ENCODE measurements around the gene DAP3.

DAP3 gene

DNA sequence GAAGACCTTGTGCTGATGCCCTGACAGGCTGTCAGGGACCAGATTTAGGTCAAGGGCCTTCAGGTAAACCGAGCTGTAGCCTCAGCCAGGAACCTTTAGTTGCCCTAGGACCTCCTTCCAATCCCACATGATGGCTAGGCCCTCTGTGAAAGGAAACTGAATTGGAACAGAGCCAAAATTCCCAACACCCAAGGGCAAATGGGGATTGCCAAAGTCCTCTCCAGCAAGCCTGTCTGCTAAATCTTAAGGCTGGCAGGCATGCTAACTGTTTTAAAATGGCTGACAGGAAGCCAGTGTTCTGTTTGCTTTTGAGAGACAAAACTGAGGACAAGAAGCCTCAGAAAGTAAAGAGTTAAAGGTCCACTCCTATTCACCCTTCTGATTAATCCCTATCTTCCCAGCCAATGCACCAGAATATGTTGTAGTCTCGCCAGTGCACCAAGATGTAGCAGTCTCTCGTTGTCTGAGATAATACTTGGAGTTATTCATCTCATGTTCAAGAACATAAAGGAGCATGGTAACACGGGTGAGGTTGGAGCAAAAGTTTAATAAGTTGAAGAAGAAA is 43.8 kb upstream of the DAP3 start:
- H3K27me3 ChIP-seq (ENCODE audit: insufficient read depth, low read length, poor library complexity, severe bottlenecking) = no peaks in the 10 kb centered on the region
- peaks cover 24% of the 10 kb centered on the region for H3K9me3 ChIP-seq (ENCODE audit: insufficient read depth, low read depth, low read length)
- no peaks in the 10 kb centered on the region for H3K36me3 ChIP-seq (ENCODE audit: insufficient read depth, low read length)
- H3K4me1 ChIP-seq (ENCODE audit: insufficient read depth, low read length, poor library complexity, severe bottlenecking) = peaks cover 7% of the 10 kb centered on the region
- H3K9ac ChIP-seq (ENCODE audit: low read depth, low read length, poor library complexity, severe bottlenecking) = no peak overlapping the region
- no peak for TF ChIP-seq EZH2phosphoT487 (IDR thresholded peaks at IDR 0.05; ENCODE audit: borderline replicate concordance)
- TF ChIP-seq, protein P1, sequence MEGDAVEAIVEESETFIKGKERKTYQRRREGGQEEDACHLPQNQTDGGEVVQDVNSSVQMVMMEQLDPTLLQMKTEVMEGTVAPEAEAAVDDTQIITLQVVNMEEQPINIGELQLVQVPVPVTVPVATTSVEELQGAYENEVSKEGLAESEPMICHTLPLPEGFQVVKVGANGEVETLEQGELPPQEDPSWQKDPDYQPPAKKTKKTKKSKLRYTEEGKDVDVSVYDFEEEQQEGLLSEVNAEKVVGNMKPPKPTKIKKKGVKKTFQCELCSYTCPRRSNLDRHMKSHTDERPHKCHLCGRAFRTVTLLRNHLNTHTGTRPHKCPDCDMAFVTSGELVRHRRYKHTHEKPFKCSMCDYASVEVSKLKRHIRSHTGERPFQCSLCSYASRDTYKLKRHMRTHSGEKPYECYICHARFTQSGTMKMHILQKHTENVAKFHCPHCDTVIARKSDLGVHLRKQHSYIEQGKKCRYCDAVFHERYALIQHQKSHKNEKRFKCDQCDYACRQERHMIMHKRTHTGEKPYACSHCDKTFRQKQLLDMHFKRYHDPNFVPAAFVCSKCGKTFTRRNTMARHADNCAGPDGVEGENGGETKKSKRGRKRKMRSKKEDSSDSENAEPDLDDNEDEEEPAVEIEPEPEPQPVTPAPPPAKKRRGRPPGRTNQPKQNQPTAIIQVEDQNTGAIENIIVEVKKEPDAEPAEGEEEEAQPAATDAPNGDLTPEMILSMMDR (conservative IDR thresholded peaks at IDR 0.05; ENCODE audit: low read length) = no peak
- peak overlapping the region; percentile 79 for H2AFZ ChIP-seq (ENCODE audit: low read length)
- no peaks in the 10 kb centered on the region for H3K79me2 ChIP-seq (ENCODE audit: insufficient read depth, low read length)
- H3K4me2 ChIP-seq (ENCODE audit: low read depth, low read length, poor library complexity, severe bottlenecking) = no peak overlapping the region
- H3K4me3 ChIP-seq (ENCODE audit: low read length, poor library complexity, severe bottlenecking) = no peak overlapping the region
- H3F3A ChIP-seq (ENCODE audit: low read depth) = no peaks in the 10 kb centered on the region
- H3K9me2 ChIP-seq (replicated peaks; ENCODE audit: low read depth, low read length) = no peaks in the 10 kb centered on the region
- H4K20me1 ChIP-seq (ENCODE audit: insufficient read depth, low read length, poor library complexity, severe bottlenecking) = no peaks in the 10 kb centered on the region

GRCh38 chr1:155645648-155646047 is 43.2 kb upstream of the DAP3 start:
- Histone ChIP-seq H3K4me2 (ENCODE audit: low read depth, low read length, poor library complexity, severe bottlenecking) (no peak overlapping the region), H3K36me3 (ENCODE audit: insufficient read depth, low read length) (no peaks in the 10 kb centered on the region), H2AFZ (ENCODE audit: low read length) (peak overlapping the region; percentile 79), H3F3A (ENCODE audit: low read depth) (no peaks in the 10 kb centered on the region), H3K4me3 (ENCODE audit: low read length, poor library complexity, severe bottlenecking) (no peak overlapping the region), H3K9me2 (replicated peaks; ENCODE audit: low read depth, low read length) (no peaks in the 10 kb centered on the region), H3K9ac (ENCODE audit: low read depth, low read length, poor library complexity, severe bottlenecking) (no peak overlapping the region), H3K9me3 (ENCODE audit: insufficient read depth, low read depth, low read length) (peaks cover 19% of the 10 kb centered on the region), H3K27me3 (ENCODE audit: insufficient read depth, low read length, poor library complexity, severe bottlenecking) (no peaks in the 10 kb centered on the region), H4K20me1 (ENCODE audit: insufficient read depth, low read length, poor library complexity, severe bottlenecking) (no peaks in the 10 kb centered on the region), H3K4me1 (ENCODE audit: insufficient read depth, low read length, poor library complexity, severe bottlenecking) (peaks cover 7% of the 10 kb centered on the region), H3K79me2 (ENCODE audit: insufficient read depth, low read length) (no peaks in the 10 kb centered on the region)
- TF ChIP-seq EZH2phosphoT487 (IDR thresholded peaks at IDR 0.05; ENCODE audit: borderline replicate concordance) = no peak
- TF ChIP-seq, protein P1 (conservative IDR thresholded peaks at IDR 0.05; ENCODE audit: low read length) = no peak

DNA sequence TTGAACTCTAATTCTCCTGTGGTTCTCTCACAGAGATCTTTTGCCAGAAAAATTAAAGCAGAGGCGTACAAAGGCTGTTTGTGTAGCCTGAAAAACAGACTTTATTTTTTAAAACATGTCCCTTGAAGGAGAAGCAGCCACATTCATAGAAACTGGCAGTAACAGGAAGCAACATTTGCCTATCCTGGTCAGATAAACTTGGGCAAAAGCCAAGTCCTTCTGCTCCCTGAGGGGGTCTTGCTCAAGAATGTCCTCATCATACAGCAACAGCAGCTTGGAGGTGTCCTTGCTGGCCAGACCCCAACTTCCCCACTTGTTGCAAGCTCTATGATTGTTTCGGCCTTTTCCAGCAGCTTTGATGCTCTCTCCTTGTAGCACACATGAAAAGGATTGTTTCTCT is 42.6 kb upstream of the DAP3 start:
- H4K20me1 ChIP-seq (ENCODE audit: insufficient read depth, low read length, poor library complexity, severe bottlenecking) = no peaks in the 10 kb centered on the region
- H3K36me3 ChIP-seq (ENCODE audit: insufficient read depth, low read length) = no peaks in the 10 kb centered on the region
- peak overlapping the region; percentile 34 for H2AFZ ChIP-seq (ENCODE audit: low read length)
- H3K79me2 ChIP-seq (ENCODE audit: insufficient read depth, low read length) = no peaks in the 10 kb centered on the region
- H3K4me3 ChIP-seq (ENCODE audit: low read length, poor library complexity, severe bottlenecking) = no peak overlapping the region
- H3K9me2 ChIP-seq (replicated peaks; ENCODE audit: low read depth, low read length) = no peaks in the 10 kb centered on the region
- H3F3A ChIP-seq (ENCODE audit: low read depth) = no peaks in the 10 kb centered on the region
- no peaks in the 10 kb centered on the region for H3K27me3 ChIP-seq (ENCODE audit: insufficient read depth, low read length, poor library complexity, severe bottlenecking)
- peaks cover 7% of the 10 kb centered on the region for H3K4me1 ChIP-seq (ENCODE audit: insufficient read depth, low read length, poor library complexity, severe bottlenecking)
- TF ChIP-seq, protein P1 (conservative IDR thresholded peaks at IDR 0.05; ENCODE audit: low read length) = no peak
- TF ChIP-seq EZH2phosphoT487 (IDR thresholded peaks at IDR 0.05; ENCODE audit: borderline replicate concordance) = no peak
- peaks cover 18% of the 10 kb centered on the region for H3K9me3 ChIP-seq (ENCODE audit: insufficient read depth, low read depth, low read length)
- no peak overlapping the region for H3K4me2 ChIP-seq (ENCODE audit: low read depth, low read length, poor library complexity, severe bottlenecking)
- H3K9ac ChIP-seq (ENCODE audit: low read depth, low read length, poor library complexity, severe bottlenecking) = no peak overlapping the region

All from Loucy (cell line).